Measurements from ENCODE around the gene DAD1. TPM values are rescaled to one million over a fixed set of nuclear protein-coding genes. Genes with fewer than 3 reads are reported as not detected.

DAD1 gene
- total and polyA plus RNA-seq, 9 donors: 117 to 310 (median 143) TPM

GRCh38 chr14:22552827-22553076 lies 36.3 kb downstream of the DAD1 start:
- no peaks in the 10 kb centered on the region for H3K9me3 ChIP-seq
- no peak overlapping the region for H3K4me3 ChIP-seq
- WGBS, 3 donors: 96 to 100% (median 97%) methylated on average over 2 of the region's 2 CpGs
- H3K36me3 ChIP-seq: no peaks in the 10 kb centered on the region
- H3K4me1 ChIP-seq (ENCODE audit: insufficient read depth): no peaks in the 10 kb centered on the region
- intact Hi-C loops (cut with DNase I): loop anchor here in 2 of 4 donors (5.0 to 10.0 kb wide), 2 partner anchors 102 to 160 kb away; no protein-coding TSS in a partner anchor
- H3K27ac ChIP-seq: no peak overlapping the region
- H3K27me3 ChIP-seq: no peaks in the 10 kb centered on the region
- no peak for DNase-seq
- no peak for TF ChIP-seq CTCF (IDR thresholded peaks at IDR 0.05)
- TF ChIP-seq EP300 (IDR thresholded peaks at IDR 0.05): no peak
- TF ChIP-seq POLR2A (IDR thresholded peaks at IDR 0.05): no peak

GRCh38 chr14:22552001-22552826 lies 36.8 kb downstream of the DAD1 start:
- no peaks in the 10 kb centered on the region for H3K9me3 ChIP-seq
- no peaks in the 10 kb centered on the region for H3K36me3 ChIP-seq
- no peaks in the 10 kb centered on the region for H3K27me3 ChIP-seq
- WGBS, 3 donors: 73 to 89% (median 85%) methylated on average over 13 of the region's 13 CpGs
- no peak overlapping the region for H3K4me3 ChIP-seq
- H3K4me1 ChIP-seq (ENCODE audit: insufficient read depth): no peaks in the 10 kb centered on the region
- DNase-seq: no peak
- TF ChIP-seq EP300 (IDR thresholded peaks at IDR 0.05) (no peak), POLR2A (IDR thresholded peaks at IDR 0.05) (no peak), CTCF (IDR thresholded peaks at IDR 0.05) (no peak)
- intact Hi-C loops (cut with DNase I): loop anchor here in 2 of 4 donors (5.0 to 10.0 kb wide), 2 partner anchors 103 to 160 kb away; no protein-coding TSS in a partner anchor
- H3K27ac ChIP-seq: no peak overlapping the region

- Histone ChIP-seq H3K4me1 (ENCODE audit: insufficient read depth) (no peaks in the 10 kb centered on the region), H3K27ac (no peak overlapping the region), H3K4me3 (no peak overlapping the region), H3K36me3 (no peaks in the 10 kb centered on the region), H3K27me3 (no peaks in the 10 kb centered on the region), H3K9me3 (no peaks in the 10 kb centered on the region)
- intact Hi-C loops (cut with DNase I): loop anchor here in 2 of 4 donors (5.0 to 10.0 kb wide), 2 partner anchors 103 to 159 kb away; no protein-coding TSS in a partner anchor
- 63 to 68% (median 66%) methylated on average over 5 of the region's 5 CpGs for WGBS, 3 donors
- DNase-seq: no peak
- TF ChIP-seq CTCF (IDR thresholded peaks at IDR 0.05) (no peak), EP300 (IDR thresholded peaks at IDR 0.05) (no peak)
Observed at GRCh38 chr14:22551605-22551997, 37.4 kb downstream of the DAD1 start.

- no peaks in the 10 kb centered on the region for H3K36me3 ChIP-seq
- no peaks in the 10 kb centered on the region for H3K27me3 ChIP-seq
- H3K4me1 ChIP-seq (ENCODE audit: insufficient read depth): peaks cover 2% of the 10 kb centered on the region
- no peak overlapping the region for H3K4me3 ChIP-seq
- intact Hi-C loops (cut with DNase I): loop anchor here in 3 of 4 donors (5.0 to 10.0 kb wide), 3 partner anchors 105 to 163 kb away; no protein-coding TSS in a partner anchor
- H3K9me3 ChIP-seq: no peaks in the 10 kb centered on the region
- TF ChIP-seq EP300 (IDR thresholded peaks at IDR 0.05) (no peak), CTCF (IDR thresholded peaks at IDR 0.05) (no peak), POLR2A (IDR thresholded peaks at IDR 0.05) (no peak)
- DNase-seq: no peak
- 63 to 72% (median 69%) methylated on average over 11 of the region's 11 CpGs for WGBS, 3 donors
- H3K27ac ChIP-seq: no peak overlapping the region
Observed at GRCh38 chr14:22549981-22550673, 38.9 kb downstream of the DAD1 start.
